Fibroblast of the aortic adventitia (primary cell): ENCODE data around the gene DENND2A. TPM values are rescaled to one million over a fixed set of nuclear protein-coding genes. Genes with fewer than 3 reads are reported as not detected.

Experiments used
- DNase-seq: peaks from one replicate; pipeline ENCODE4 v3.0.0-alpha.2; 2010; ENCODE audit warnings: low read depth
- H3K4me3 ChIP-seq: 2 replicates; pipeline ENCODE4 v1.5.1; 2011; ENCODE audit warnings: low read depth, mild to moderate bottlenecking, control low read depth, low read length, moderate library complexity
- total RNA-seq: library from RNA; depleted of rRNA; stranded (reverse); fragments of >200 nt; gene quantifications from 2 replicates; pipeline ENCODE4 v1.2.3, GENCODE V29; 2012; ENCODE audit warnings: low replicate concordance
- TF ChIP-seq, protein P1 (sequence below): IDR thresholded peaks from 2 replicates; pipeline ENCODE4 v1.5.1; 2011; ENCODE audit warnings: mild to moderate bottlenecking, low read length, control low read depth, inconsistent platforms; ENCODE audit not compliant: insufficient read depth

Gene DENND2A, protein sequence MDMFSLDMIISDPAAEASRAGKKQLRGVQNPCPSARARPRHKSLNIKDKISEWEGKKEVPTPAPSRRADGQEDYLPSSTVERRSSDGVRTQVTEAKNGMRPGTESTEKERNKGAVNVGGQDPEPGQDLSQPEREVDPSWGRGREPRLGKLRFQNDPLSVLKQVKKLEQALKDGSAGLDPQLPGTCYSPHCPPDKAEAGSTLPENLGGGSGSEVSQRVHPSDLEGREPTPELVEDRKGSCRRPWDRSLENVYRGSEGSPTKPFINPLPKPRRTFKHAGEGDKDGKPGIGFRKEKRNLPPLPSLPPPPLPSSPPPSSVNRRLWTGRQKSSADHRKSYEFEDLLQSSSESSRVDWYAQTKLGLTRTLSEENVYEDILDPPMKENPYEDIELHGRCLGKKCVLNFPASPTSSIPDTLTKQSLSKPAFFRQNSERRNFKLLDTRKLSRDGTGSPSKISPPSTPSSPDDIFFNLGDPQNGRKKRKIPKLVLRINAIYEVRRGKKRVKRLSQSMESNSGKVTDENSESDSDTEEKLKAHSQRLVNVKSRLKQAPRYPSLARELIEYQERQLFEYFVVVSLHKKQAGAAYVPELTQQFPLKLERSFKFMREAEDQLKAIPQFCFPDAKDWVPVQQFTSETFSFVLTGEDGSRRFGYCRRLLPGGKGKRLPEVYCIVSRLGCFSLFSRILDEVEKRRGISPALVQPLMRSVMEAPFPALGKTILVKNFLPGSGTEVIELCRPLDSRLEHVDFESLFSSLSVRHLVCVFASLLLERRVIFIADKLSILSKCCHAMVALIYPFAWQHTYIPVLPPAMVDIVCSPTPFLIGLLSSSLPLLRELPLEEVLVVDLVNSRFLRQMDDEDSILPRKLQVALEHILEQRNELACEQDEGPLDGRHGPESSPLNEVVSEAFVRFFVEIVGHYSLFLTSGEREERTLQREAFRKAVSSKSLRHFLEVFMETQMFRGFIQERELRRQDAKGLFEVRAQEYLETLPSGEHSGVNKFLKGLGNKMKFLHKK
- total RNA-seq = 10.8 and 17.7 TPM in 2 replicates

DNA sequence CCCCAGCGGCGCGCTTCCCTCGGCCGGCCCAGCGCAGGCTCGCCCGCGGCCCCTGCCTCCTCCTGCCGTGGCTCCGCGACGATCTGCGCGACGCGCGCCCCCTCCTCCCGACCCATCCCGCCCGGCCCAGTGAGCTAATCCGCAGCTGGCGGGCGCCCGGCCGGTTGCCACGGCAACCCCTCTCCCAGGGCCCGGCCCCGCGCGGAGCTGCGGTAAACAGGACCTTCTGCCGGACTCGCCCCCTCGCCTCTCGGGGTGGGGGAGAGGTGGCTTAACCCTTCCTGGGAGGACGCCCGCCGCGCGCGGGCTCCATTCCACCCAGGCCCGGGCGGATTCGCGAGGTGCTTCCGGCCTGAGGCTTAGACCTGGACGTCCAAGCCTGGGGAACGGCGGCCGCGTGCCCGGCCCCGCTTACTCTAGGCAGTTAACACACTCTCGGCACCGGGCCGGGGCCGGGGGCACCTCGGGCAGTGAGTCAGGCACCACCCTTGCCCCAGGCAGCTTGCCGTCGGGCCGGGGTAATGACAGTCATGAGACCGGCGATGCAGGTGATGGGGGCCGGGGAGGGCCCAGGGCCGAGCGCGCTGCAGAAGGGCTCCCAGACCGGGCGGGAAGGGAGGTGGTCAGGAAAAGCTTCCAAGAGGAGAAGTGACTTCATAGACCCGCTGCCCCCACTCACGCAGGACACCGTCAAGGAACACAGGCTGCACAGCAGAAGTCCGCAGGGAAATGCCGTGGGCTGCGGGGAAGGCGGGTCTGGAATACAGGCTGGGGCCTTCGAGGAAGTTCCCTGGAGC is at the start of gene DENND2A:
DENND2A (minus strand) TSS at position 87 of the 797 bp plus-strand sequence. CDS start 38,416 bp downstream, outside the sequence.
- DNase-seq = peak; percentile 45
- H3K4me3 ChIP-seq = peak within 1 kb of the TSS; percentile 66
- TF ChIP-seq, protein P1, sequence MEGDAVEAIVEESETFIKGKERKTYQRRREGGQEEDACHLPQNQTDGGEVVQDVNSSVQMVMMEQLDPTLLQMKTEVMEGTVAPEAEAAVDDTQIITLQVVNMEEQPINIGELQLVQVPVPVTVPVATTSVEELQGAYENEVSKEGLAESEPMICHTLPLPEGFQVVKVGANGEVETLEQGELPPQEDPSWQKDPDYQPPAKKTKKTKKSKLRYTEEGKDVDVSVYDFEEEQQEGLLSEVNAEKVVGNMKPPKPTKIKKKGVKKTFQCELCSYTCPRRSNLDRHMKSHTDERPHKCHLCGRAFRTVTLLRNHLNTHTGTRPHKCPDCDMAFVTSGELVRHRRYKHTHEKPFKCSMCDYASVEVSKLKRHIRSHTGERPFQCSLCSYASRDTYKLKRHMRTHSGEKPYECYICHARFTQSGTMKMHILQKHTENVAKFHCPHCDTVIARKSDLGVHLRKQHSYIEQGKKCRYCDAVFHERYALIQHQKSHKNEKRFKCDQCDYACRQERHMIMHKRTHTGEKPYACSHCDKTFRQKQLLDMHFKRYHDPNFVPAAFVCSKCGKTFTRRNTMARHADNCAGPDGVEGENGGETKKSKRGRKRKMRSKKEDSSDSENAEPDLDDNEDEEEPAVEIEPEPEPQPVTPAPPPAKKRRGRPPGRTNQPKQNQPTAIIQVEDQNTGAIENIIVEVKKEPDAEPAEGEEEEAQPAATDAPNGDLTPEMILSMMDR = no peak

DNA sequence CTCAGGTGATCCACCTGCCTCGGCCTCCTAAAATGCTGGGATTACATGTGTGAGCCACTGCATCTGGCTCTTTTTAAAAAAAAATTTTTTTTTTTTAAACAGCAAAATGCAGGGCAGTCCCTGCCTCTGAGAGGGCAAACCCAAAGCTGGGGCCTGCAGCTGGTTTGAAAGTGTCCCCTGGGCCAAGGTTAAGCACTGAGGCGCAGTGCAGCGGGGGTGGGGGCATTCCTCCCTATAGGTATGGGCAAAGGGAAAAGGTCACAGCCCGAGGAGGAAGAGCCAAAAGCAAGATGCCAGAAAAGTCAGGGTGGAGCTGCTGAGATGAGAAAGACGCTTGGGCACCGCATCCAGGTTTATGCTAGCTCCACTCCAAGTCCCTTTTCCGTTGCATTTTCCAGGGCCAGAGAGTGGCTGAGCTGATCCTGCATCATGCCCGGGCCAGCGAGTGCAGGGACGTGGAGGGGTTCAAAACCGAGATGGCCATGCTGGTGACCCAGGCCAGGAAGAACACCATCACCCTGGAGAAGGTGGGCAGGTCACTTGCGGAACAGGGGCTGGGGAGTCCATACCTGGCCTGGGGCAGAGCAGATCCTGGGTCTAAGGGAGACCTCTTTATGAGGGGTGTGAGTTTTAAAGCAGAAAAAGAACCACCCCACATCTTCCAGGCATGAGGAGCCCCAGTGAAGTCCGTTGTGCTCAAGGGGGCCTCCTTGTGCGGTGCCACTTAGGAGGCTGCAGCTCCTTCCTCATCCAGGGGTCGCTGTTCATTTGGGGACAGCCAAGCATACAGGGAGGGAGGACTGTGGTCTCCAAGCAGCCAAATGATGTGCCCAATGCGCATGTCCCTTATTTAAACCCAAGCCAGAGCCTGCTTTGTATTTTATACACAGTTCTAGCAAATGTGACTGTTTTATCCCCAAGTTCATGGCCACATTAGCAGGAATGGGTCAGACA is 48.9 kb upstream of the DENND2A start:
- no peak overlapping the region for H3K4me3 ChIP-seq
- TF ChIP-seq, protein P1 = no peak
- no peak for DNase-seq

DNA sequence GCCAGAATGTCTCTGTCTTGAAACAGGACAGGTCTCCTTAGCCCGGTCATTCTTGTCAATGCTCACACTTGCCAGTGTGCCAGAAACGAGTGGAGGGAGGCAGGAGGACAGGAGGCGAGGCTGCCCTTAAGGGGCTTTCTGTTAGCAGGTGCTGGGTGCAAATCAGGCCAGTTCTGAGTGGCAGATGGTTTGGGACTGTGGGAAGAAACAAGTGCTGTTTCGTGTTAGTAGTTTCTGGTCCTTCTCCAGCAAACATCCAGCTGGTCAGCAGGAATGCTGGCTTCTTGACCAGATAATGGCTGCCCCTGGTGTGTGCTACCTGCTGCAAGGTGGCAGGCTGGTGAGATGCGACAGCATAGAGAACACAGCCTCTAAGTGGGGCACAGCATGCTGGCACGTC is 47.7 kb upstream of the DENND2A start:
- DNase-seq = no peak
- no peak overlapping the region for H3K4me3 ChIP-seq
- TF ChIP-seq, protein P1 = no peak

DNA sequence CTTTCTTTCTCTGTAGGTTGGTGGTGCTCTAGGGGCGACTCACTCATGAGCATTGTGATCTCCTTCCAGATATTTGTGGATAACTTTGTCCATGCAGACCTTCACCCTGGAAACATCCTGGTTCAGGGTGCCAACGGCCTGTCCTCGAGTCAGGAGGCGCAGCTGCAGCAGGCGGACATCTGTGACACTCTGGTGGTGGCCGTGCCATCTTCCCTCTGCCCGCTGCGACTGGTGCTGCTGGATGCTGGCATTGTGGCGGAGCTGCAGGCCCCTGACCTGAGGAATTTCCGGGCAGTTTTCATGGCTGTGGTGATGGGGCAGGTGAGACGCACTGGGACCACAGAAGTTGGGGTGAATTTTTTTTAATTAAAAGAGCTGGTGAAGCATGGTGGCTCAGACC is 46.3 kb upstream of the DENND2A start:
- H3K4me3 ChIP-seq = no peak overlapping the region
- TF ChIP-seq, protein P1 = no peak
- no peak for DNase-seq

DNA sequence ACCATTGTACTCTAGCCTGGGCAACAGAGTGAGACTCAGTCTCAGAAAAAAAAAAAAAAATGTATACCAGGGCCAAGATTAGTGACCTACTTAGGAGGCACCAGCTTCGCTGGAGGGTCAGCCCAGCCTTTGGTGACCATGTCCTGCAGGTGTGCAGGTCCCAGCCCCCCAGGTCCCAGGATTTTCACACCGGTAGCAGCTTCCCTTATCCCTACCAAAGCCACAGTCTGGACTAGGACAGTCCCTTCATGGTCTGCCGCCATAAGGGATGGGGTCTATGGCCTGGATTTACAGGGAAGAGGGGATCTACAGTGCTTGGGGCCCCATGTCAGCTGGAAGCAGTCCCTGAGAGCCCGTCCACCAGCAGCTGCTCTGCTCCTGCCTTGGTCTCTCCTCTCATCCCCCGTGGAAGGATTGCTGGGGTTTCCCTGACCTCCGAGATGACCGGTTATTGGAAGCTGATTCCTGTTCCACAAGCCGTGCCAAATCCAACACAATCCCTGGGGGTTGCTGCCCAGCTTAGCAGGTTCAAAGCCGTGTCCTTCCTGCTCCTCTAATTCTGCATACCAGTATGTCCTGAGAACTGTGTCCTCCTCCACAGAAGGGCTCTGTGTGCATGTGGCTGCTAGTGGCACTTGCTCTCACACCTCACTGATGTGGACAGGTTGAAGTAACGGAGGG is 44.9 kb upstream of the DENND2A start:
- H3K4me3 ChIP-seq = no peak overlapping the region
- TF ChIP-seq, protein P1 = no peak
- no peak for DNase-seq
